Measurements from ENCODE around the gene MAP3K5. TPM values are rescaled to one million over a fixed set of nuclear protein-coding genes. Genes with fewer than 3 reads are reported as not detected.
A peak's percentile ranks its signal among the peaks of the same experiment; 100 is the strongest.

The MAP3K5 gene
- total and polyA plus RNA-seq, 7 donors, result 7.4 to 17.8 (median 9.4) TPM

- Histone ChIP-seq H3K27me3 (no peaks in the 10 kb centered on the region), H3K27ac (no peak overlapping the region), H3K4me3 (no peak overlapping the region), H3K4me1 (peaks cover 0 to 6% (median 0%) of the 10 kb centered on the region in 4 donors), H3K36me3 (no peaks in the 10 kb centered on the region), H3K9me3 (no peaks in the 10 kb centered on the region)
- intact Hi-C loops (cut with DNase I), result no loop called here
- DNase-seq, result no peak
- WGBS, 2 donors, result 90% methylated on average over 6 of the region's 6 CpGs
- TF ChIP-seq EP300 (IDR thresholded peaks at IDR 0.05), result no peak
- TF ChIP-seq CTCF (IDR thresholded peaks at IDR 0.05), result no peak
- no peak for TF ChIP-seq POLR2A (IDR thresholded peaks at IDR 0.05)
- no peak for TF ChIP-seq POLR2AphosphoS5 (IDR thresholded peaks at IDR 0.05)
These were observed 179.4 kb downstream of the MAP3K5 start for GRCh38 chr6:136612666-136613389.

- no peaks in the 10 kb centered on the region for H3K9me3 ChIP-seq
- intact Hi-C loops (cut with DNase I), result no loop called here
- H3K4me3 ChIP-seq, result no peak overlapping the region
- 96 to 100% methylated on average over 1 of the region's 1 CpG for WGBS, 2 donors
- no peak for TF ChIP-seq CTCF (IDR thresholded peaks at IDR 0.05)
- no peak for TF ChIP-seq EP300 (IDR thresholded peaks at IDR 0.05)
- no peak for TF ChIP-seq POLR2AphosphoS5 (IDR thresholded peaks at IDR 0.05)
- peaks cover 0 to 6% (median 0%) of the 10 kb centered on the region in 4 donors for H3K4me1 ChIP-seq
- no peaks in the 10 kb centered on the region for H3K27me3 ChIP-seq
- H3K27ac ChIP-seq, result no peak overlapping the region
- no peaks in the 10 kb centered on the region for H3K36me3 ChIP-seq
- no peak for DNase-seq
These were observed 180.5 kb downstream of the MAP3K5 start for GRCh38 chr6:136611746-136612145.

- no peak for TF ChIP-seq EP300 (IDR thresholded peaks at IDR 0.05)
- no peak for TF ChIP-seq POLR2A (IDR thresholded peaks at IDR 0.05)
- no peak for TF ChIP-seq POLR2AphosphoS5 (IDR thresholded peaks at IDR 0.05)
- TF ChIP-seq CTCF (IDR thresholded peaks at IDR 0.05), result no peak
- H3K4me1 ChIP-seq, result peaks cover 0 to 6% (median 0%) of the 10 kb centered on the region in 4 donors
- H3K36me3 ChIP-seq, result no peaks in the 10 kb centered on the region
- WGBS, 2 donors, result 87 to 88% methylated on average over 2 of the region's 2 CpGs
- no peak overlapping the region for H3K4me3 ChIP-seq
- H3K27ac ChIP-seq, result no peak overlapping the region
- no peaks in the 10 kb centered on the region for H3K9me3 ChIP-seq
- no peaks in the 10 kb centered on the region for H3K27me3 ChIP-seq
- no peak for DNase-seq
- intact Hi-C loops (cut with DNase I), result no loop called here
These were observed 181.1 kb downstream of the MAP3K5 start for GRCh38 chr6:136611133-136611532.

- H3K27me3 ChIP-seq, result no peaks in the 10 kb centered on the region
- WGBS, 2 donors, result 22 to 35% methylated on average over 4 of the region's 4 CpGs
- peaks cover 0 to 6% (median 0%) of the 10 kb centered on the region in 4 donors for H3K4me1 ChIP-seq
- no peaks in the 10 kb centered on the region for H3K36me3 ChIP-seq
- H3K27ac ChIP-seq, result peak overlapping the region; percentile 30 to 43 (median 42)
- DNase-seq, result peak; percentile 85
- H3K4me3 ChIP-seq, result no peak overlapping the region
- no peaks in the 10 kb centered on the region for H3K9me3 ChIP-seq
- intact Hi-C loops (cut with DNase I), result no loop called here
- TF ChIP-seq POLR2AphosphoS5 (IDR thresholded peaks at IDR 0.05) (peak in 2 of 4 donors; percentile 34 to 54), EP300 (IDR thresholded peaks at IDR 0.05) (no peak)
These were observed 182.2 kb downstream of the MAP3K5 start for GRCh38 chr6:136609873-136610706.

- 85 to 89% methylated on average over 3 of the region's 3 CpGs for WGBS, 2 donors
- Histone ChIP-seq H3K36me3 (no peaks in the 10 kb centered on the region), H3K4me3 (no peak overlapping the region), H3K27ac (peak overlapping the region in 2 of 4 donors; percentile 41 to 43), H3K27me3 (no peaks in the 10 kb centered on the region), H3K9me3 (no peaks in the 10 kb centered on the region), H3K4me1 (peaks cover 0 to 6% (median 0%) of the 10 kb centered on the region in 4 donors)
- intact Hi-C loops (cut with DNase I), result no loop called here
- no peak for TF ChIP-seq CTCF (IDR thresholded peaks at IDR 0.05)
- no peak for TF ChIP-seq POLR2A (IDR thresholded peaks at IDR 0.05)
- TF ChIP-seq POLR2AphosphoS5 (IDR thresholded peaks at IDR 0.05), result no peak
- TF ChIP-seq EP300 (IDR thresholded peaks at IDR 0.05), result no peak
- no peak for DNase-seq
These were observed 183.3 kb downstream of the MAP3K5 start for GRCh38 chr6:136608991-136609390.

Data from sigmoid colon (tissue), 7 donors.